Measurements from ENCODE around the gene MACF1. TPM values are rescaled to one million over a fixed set of nuclear protein-coding genes. Genes with fewer than 3 reads are reported as not detected.

Gene MACF1
- total RNA-seq, 2 donors from 2014 or later: 169 to 292 TPM

DNA sequence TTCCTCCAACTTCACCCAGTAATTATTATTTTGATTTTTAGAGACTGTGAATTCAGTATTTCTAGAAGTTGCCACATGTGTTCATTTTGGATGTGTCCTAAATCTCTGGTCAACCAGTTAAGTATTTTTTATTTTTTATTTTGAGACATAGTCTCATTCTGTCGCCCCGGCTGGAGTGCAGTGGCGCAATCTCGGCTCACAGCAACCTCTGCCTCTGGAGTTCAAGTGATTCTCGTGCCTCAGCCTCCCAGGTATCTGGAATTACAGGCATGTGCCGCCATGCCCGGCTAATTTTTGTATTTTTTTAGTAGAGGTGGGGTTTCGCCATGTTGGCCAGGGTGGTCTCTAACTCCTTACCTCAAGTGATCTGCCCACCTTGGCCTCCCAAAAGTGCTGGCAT is 8.0 kb downstream of the MACF1 start:
- ATAC-seq (replicated peaks in 1 of 2): no peak
- Mint-ChIP-seq H3K36me3 (ENCODE audit: insufficient read depth in 2 of 2) (peaks cover 3 to 11% of the 10 kb centered on the region in 2 donors), H3K27ac (peak overlapping the region; percentile 38), H3K4me3 (no peak overlapping the region), H3K27me3 (ENCODE audit: low read depth) (no peaks in the 10 kb centered on the region), H3K9me3 (no peaks in the 10 kb centered on the region), H3K4me1 (ENCODE audit: low read depth) (peaks cover 48% of the 10 kb centered on the region)
- DNase-seq: no peak

DNA sequence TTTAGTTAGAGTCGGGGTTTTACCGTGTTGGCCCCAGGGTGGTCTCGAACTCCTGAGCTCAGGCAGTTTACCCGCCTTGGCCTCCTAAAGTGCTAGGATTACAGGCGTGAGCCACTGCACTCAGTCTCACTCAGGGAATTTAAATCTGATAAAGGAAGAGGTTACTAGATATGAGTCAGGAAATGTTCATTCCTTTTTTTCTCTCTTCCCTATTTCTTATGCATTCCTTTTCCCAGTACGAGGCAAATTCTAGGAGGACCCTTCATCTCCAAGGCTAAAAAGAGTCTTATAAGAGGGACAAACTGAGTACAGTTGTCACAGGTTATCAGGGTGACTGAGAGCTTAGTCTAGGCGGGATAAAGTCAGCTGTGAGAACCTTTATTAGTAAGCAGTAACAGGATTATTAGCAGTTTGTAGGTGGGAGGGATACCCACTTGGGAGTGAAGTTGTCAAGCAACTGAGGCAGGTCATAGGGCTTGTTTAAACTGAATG is 9.1 kb downstream of the MACF1 start:
- peaks cover 3 to 7% of the 10 kb centered on the region in 2 donors for H3K36me3 Mint-ChIP-seq (ENCODE audit: insufficient read depth in 2 of 2)
- no peak for DNase-seq

GRCh38 chr1:39214021-39214713 is 9.7 kb downstream of the MACF1 start:
- DNase-seq (no peak), ATAC-seq (replicated peaks in 1 of 2) (no peak)
- H3K27ac Mint-ChIP-seq: peak overlapping the region; percentile 93
- peaks cover 3 to 7% of the 10 kb centered on the region in 2 donors for H3K36me3 Mint-ChIP-seq (ENCODE audit: insufficient read depth in 2 of 2)
- peaks cover 44% of the 10 kb centered on the region for H3K4me1 Mint-ChIP-seq (ENCODE audit: low read depth)
- H3K4me3 Mint-ChIP-seq: peak overlapping the region; percentile 89 to 90
- no peaks in the 10 kb centered on the region for H3K27me3 Mint-ChIP-seq (ENCODE audit: low read depth)
- no peaks in the 10 kb centered on the region for H3K9me3 Mint-ChIP-seq

More for the DNA sequence above, 9.1 kb downstream of the MACF1 start:
- no peak for ATAC-seq (replicated peaks in 1 of 2)
- Mint-ChIP-seq H3K4me1 (ENCODE audit: low read depth) (peaks cover 42% of the 10 kb centered on the region), H3K4me3 (peak overlapping the region in 1 of 2 donors; percentile 2), H3K27me3 (ENCODE audit: low read depth) (no peaks in the 10 kb centered on the region), H3K27ac (peak overlapping the region; percentile 32), H3K9me3 (no peaks in the 10 kb centered on the region)

GRCh38 chr1:39214714-39214997 is 10.2 kb downstream of the MACF1 start:
- Mint-ChIP-seq H3K27me3 (ENCODE audit: low read depth) (no peaks in the 10 kb centered on the region), H3K9me3 (no peaks in the 10 kb centered on the region), H3K27ac (peak overlapping the region; percentile 93), H3K4me3 (peak overlapping the region; percentile 89 to 90), H3K4me1 (ENCODE audit: low read depth) (peaks cover 44% of the 10 kb centered on the region), H3K36me3 (ENCODE audit: insufficient read depth in 2 of 2) (peaks cover 3 to 7% of the 10 kb centered on the region in 2 donors)
- DNase-seq (no peak), ATAC-seq (replicated peaks in 1 of 2) (peak in 1 of 2 donors; percentile 22)

- peak; percentile 21 to 42 for DNase-seq
- peak overlapping the region; percentile 93 for H3K27ac Mint-ChIP-seq
- H3K4me3 Mint-ChIP-seq: peak overlapping the region; percentile 89 to 90
- no peaks in the 10 kb centered on the region for H3K9me3 Mint-ChIP-seq
- peaks cover 3 to 7% of the 10 kb centered on the region in 2 donors for H3K36me3 Mint-ChIP-seq (ENCODE audit: insufficient read depth in 2 of 2)
- peaks cover 44% of the 10 kb centered on the region for H3K4me1 Mint-ChIP-seq (ENCODE audit: low read depth)
- H3K27me3 Mint-ChIP-seq (ENCODE audit: low read depth): no peaks in the 10 kb centered on the region
- ATAC-seq (replicated peaks in 1 of 2): peak; percentile 69 to 74
Measured at GRCh38 chr1:39214998-39215873, 10.7 kb downstream of the MACF1 start.

DNA sequence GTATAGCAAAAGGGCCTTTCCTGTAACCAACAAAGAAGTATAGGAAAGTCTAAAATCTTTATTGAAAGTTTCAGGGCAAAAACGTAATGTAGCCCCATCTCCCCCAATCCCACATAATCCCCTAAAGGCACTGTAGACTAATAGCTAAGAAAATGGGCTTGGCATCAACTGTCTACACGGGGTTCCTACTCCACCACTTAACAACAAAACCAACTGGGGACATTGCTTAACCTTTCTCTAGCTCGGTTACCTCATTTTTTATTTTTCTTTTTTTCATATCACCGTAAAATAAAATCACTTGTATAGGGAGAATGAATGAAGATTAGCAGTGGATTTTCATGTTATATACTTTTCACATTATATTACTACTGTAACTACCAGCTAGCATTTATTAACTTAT is 12.3 kb downstream of the MACF1 start:
- DNase-seq (no peak), ATAC-seq (replicated peaks in 1 of 2) (no peak)
- Mint-ChIP-seq H3K27me3 (ENCODE audit: low read depth) (no peaks in the 10 kb centered on the region), H3K4me1 (ENCODE audit: low read depth) (peaks cover 49% of the 10 kb centered on the region), H3K27ac (peak overlapping the region; percentile 93), H3K9me3 (no peaks in the 10 kb centered on the region), H3K4me3 (peak overlapping the region; percentile 89 to 90), H3K36me3 (ENCODE audit: insufficient read depth in 2 of 2) (peaks cover 4 to 7% of the 10 kb centered on the region in 2 donors)

DNA sequence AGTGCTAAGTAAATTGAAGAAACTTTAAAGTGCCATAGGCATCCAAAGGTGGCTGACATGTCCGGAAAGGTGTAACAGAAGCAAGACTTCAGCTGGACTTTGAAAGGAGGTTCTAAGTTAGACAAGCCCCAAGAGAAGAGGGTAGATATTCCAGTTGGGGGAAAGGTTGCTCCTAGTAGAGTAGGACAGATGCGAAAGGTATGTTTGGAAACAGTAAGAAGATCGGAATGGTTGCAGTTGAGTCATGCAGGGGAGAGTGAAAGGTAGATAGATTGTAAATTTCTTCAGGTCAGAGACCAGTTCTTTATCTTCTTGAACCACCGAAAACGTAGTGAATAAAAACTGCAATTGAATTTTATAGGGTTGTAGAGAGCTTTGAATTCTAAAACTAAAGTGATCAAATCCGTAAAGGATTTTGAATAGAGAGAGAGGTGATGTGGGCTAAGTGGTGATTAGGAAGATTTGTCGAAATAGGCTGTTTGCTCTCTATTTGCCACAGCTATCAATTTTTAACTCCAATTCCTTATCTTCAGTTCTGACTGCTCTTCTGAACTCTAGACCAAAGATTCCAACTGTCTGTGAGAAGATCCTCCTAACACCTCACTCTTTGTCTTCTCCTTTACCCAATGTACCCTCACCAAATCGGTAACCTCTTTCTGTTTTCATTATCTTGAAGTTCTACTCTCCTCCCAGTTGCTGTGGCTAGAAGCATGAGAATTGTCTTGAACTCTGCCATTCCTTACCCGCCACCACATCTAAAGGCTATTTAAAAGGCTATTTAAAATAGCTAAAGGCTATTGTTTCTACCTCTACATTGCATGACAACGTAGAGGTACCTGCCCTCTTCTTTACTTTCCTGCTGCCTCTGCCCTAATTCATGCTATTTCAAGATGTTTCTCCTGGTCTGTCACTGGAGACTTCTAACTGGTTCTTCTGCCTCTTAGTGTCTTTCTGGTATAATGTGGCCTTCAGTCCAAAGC is 16.7 kb downstream of the MACF1 start:
- H3K36me3 Mint-ChIP-seq (ENCODE audit: insufficient read depth in 2 of 2): peaks cover 10 to 12% of the 10 kb centered on the region in 2 donors
- peaks cover 38% of the 10 kb centered on the region for H3K4me1 Mint-ChIP-seq (ENCODE audit: low read depth)
- peak overlapping the region; percentile 14 for H3K27ac Mint-ChIP-seq
- peak overlapping the region in 1 of 2 donors; percentile 4 for H3K4me3 Mint-ChIP-seq
- peaks cover 2% of the 10 kb centered on the region in 2 donors for H3K9me3 Mint-ChIP-seq
- DNase-seq (no peak), ATAC-seq (replicated peaks in 1 of 2) (no peak)
- H3K27me3 Mint-ChIP-seq (ENCODE audit: low read depth): no peaks in the 10 kb centered on the region

DNA sequence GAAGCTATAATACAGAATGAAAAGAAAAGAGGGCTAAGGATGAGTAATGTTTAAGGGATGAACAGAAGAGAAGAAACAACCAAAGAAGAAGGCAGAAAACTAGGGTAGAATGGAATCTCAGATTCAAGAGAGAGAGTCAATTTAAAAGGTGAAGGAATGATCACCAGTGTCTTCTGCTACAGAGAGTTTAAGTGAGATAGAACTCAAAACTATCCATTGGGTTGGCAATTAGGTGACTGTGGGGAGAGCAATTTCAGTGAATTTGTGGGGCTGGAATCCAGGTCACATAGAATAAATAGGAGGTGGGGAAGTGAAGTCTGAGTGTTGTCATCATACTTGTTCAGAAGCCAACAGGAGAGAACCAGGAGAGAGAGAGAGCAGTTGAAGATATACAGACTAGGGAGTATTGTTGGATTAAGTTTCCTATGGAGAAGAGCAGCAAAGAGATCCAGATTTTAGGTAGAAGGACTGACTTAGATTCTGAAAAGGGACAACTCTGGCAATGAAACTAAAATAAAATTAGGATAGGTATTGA is 19.9 kb downstream of the MACF1 start:
- H3K4me1 Mint-ChIP-seq (ENCODE audit: low read depth): peaks cover 33% of the 10 kb centered on the region
- H3K4me3 Mint-ChIP-seq: no peak overlapping the region

GRCh38 chr1:39226836-39227235 is 22.3 kb downstream of the MACF1 start:
- Mint-ChIP-seq H3K27me3 (ENCODE audit: low read depth) (no peaks in the 10 kb centered on the region), H3K4me1 (ENCODE audit: low read depth) (peaks cover 39% of the 10 kb centered on the region), H3K4me3 (no peak overlapping the region), H3K36me3 (ENCODE audit: insufficient read depth in 2 of 2) (peaks cover 7 to 12% of the 10 kb centered on the region in 2 donors), H3K9me3 (peaks cover 2% of the 10 kb centered on the region in 2 donors), H3K27ac (no peak overlapping the region)
- DNase-seq (no peak), ATAC-seq (replicated peaks in 1 of 2) (no peak)

More for the DNA sequence above, 19.9 kb downstream of the MACF1 start:
- H3K27ac Mint-ChIP-seq: peak overlapping the region; percentile 62
- H3K36me3 Mint-ChIP-seq (ENCODE audit: insufficient read depth in 2 of 2): peaks cover 8 to 12% of the 10 kb centered on the region in 2 donors
- DNase-seq (no peak), ATAC-seq (replicated peaks in 1 of 2) (no peak)
- no peaks in the 10 kb centered on the region for H3K27me3 Mint-ChIP-seq (ENCODE audit: low read depth)
- H3K9me3 Mint-ChIP-seq: peaks cover 2% of the 10 kb centered on the region in 2 donors

GRCh38 chr1:39228252-39228651 is 23.8 kb downstream of the MACF1 start:
- H3K27ac Mint-ChIP-seq: no peak overlapping the region
- DNase-seq: no peak
- H3K4me3 Mint-ChIP-seq: no peak overlapping the region
- no peak for ATAC-seq (replicated peaks in 1 of 2)
- H3K9me3 Mint-ChIP-seq: no peaks in the 10 kb centered on the region
- H3K27me3 Mint-ChIP-seq (ENCODE audit: low read depth): no peaks in the 10 kb centered on the region
- H3K36me3 Mint-ChIP-seq (ENCODE audit: insufficient read depth in 2 of 2): peaks cover 7 to 16% of the 10 kb centered on the region in 2 donors
- H3K4me1 Mint-ChIP-seq (ENCODE audit: low read depth): peaks cover 35% of the 10 kb centered on the region

DNA sequence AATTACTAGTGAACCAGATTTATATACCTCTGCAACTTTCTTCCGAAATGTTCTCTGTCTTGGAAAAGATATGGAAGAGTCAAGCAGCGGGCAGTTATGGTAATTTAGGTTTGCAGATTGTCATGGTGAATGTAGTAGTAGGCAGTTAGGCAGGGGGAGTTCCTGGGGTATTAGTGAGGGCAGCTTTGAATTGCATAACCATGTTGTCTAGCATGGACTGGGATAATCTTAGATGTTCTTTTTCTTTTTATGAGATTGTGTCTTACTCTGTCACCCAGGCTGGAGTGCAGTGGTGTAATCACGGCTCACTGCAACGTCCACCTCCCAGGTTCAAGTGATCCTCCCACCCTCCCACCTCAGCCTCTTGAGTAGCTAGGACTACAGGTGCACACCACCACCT is 25.0 kb downstream of the MACF1 start:
- Mint-ChIP-seq H3K27ac (no peak overlapping the region), H3K4me1 (ENCODE audit: low read depth) (peaks cover 35% of the 10 kb centered on the region), H3K9me3 (no peaks in the 10 kb centered on the region), H3K27me3 (ENCODE audit: low read depth) (no peaks in the 10 kb centered on the region), H3K36me3 (ENCODE audit: insufficient read depth in 2 of 2) (peaks cover 4 to 14% of the 10 kb centered on the region in 2 donors), H3K4me3 (no peak overlapping the region)
- DNase-seq: no peak
- ATAC-seq (replicated peaks in 1 of 2): no peak
